ENCODE data around the gene FSD1. TPM values are rescaled to one million over a fixed set of nuclear protein-coding genes. Genes with fewer than 3 reads are reported as not detected.

Gene FSD1
- under 1 TPM in 1 of 4 donors, not detected in 3; 0.67 TPM for total RNA-seq

GRCh38 chr19:4304538-4305256, at the start of gene FSD1:
FSD1 (plus strand) TSS chr19:4304598; CDS start chr19:4304747, 149 bp downstream.
- WGBS, 2 donors (ENCODE audit: low coverage in 1 of 2), result 4% methylated on average over 4 of the region's 63 CpGs; no CpG with 5 or more reads in 1 of the 2 donors
- no peak for ATAC-seq
- H3K4me3 ChIP-seq, result peak within 1 kb of the TSS in 1 of 2 donors; percentile 38

GRCh38 chr19:4256563-4256962, 47.8 kb upstream of the FSD1 start:
- Histone ChIP-seq H3K36me3 (peaks cover 0 to 100% of the 10 kb centered on the region in 2 donors), H3K4me3 (no peak overlapping the region), H3K27ac (no peak overlapping the region), H3K9me3 (peaks cover 0 to 6% (median 0%) of the 10 kb centered on the region in 3 donors), H3K27me3 (no peaks in the 10 kb centered on the region), H3K4me1 (no peaks in the 10 kb centered on the region)
- TF ChIP-seq CTCF (IDR thresholded peaks at IDR 0.05), result no peak
- no peak for TF ChIP-seq POLR2AphosphoS5 (IDR thresholded peaks at IDR 0.05)
- no peak for TF ChIP-seq EP300 (IDR thresholded peaks at IDR 0.05)
- no peak for TF ChIP-seq POLR2A (IDR thresholded peaks at IDR 0.05)
- ATAC-seq, result no peak
- WGBS, 2 donors (ENCODE audit: low coverage in 1 of 2), result 100% methylated on average over 1 of the region's 4 CpGs; no CpG with 5 or more reads in 1 of the 2 donors

More at GRCh38 chr19:4304538-4305256, at the start of gene FSD1:
- peaks cover 42% of the 10 kb centered on the region for H3K27me3 ChIP-seq
- H3K9me3 ChIP-seq, result no peaks in the 10 kb centered on the region
- H3K36me3 ChIP-seq, result no peaks in the 10 kb centered on the region
- H3K4me1 ChIP-seq, result peaks cover 0 to 9% (median 4%) of the 10 kb centered on the region in 3 donors
- TF ChIP-seq CTCF (IDR thresholded peaks at IDR 0.05) (no peak), POLR2A (IDR thresholded peaks at IDR 0.05) (no peak), POLR2AphosphoS5 (IDR thresholded peaks at IDR 0.05) (no peak), EP300 (IDR thresholded peaks at IDR 0.05) (no peak)
- H3K27ac ChIP-seq, result no peak within 1 kb of the TSS

GRCh38 chr19:4257025-4257424, 47.4 kb upstream of the FSD1 start:
- no peak overlapping the region for H3K27ac ChIP-seq
- no peak for TF ChIP-seq POLR2A (IDR thresholded peaks at IDR 0.05)
- no peak for TF ChIP-seq EP300 (IDR thresholded peaks at IDR 0.05)
- no peak for TF ChIP-seq POLR2AphosphoS5 (IDR thresholded peaks at IDR 0.05)
- TF ChIP-seq CTCF (IDR thresholded peaks at IDR 0.05), result no peak
- H3K27me3 ChIP-seq, result no peaks in the 10 kb centered on the region
- no peak for ATAC-seq
- peaks cover 0 to 6% (median 0%) of the 10 kb centered on the region in 3 donors for H3K9me3 ChIP-seq
- no peaks in the 10 kb centered on the region for H3K4me1 ChIP-seq
- H3K4me3 ChIP-seq, result no peak overlapping the region
- H3K36me3 ChIP-seq, result peaks cover 0 to 100% of the 10 kb centered on the region in 2 donors
- 90 to 100% methylated on average over 1 to 6 of the region's 6 CpGs for WGBS, 2 donors (ENCODE audit: low coverage in 1 of 2)

- Histone ChIP-seq H3K9me3 (peaks cover 0 to 6% (median 0%) of the 10 kb centered on the region in 3 donors), H3K36me3 (peaks cover 0 to 100% of the 10 kb centered on the region in 2 donors), H3K4me1 (no peaks in the 10 kb centered on the region), H3K4me3 (no peak overlapping the region), H3K27me3 (no peaks in the 10 kb centered on the region), H3K27ac (no peak overlapping the region)
- TF ChIP-seq POLR2A (IDR thresholded peaks at IDR 0.05), result no peak
- TF ChIP-seq CTCF (IDR thresholded peaks at IDR 0.05), result no peak
- TF ChIP-seq EP300 (IDR thresholded peaks at IDR 0.05), result no peak
- TF ChIP-seq POLR2AphosphoS5 (IDR thresholded peaks at IDR 0.05), result no peak
- no CpG with 5 or more reads among the region's 28 CpGs for WGBS, 2 donors (ENCODE audit: low coverage in 1 of 2)
- no peak for ATAC-seq
These were observed 46.2 kb upstream of the FSD1 start for GRCh38 chr19:4258181-4258580.
